Neuron (in vitro differentiated cells): ENCODE measurements around the gene AFF3.

Experiments used
- H2AFZ ChIP-seq: one replicate; pipeline ENCODE4 v1.6.1; 2013; ENCODE audit warnings: low read depth, mild to moderate bottlenecking, inconsistent platforms, low read length, moderate library complexity
- H3K27me3 ChIP-seq: one replicate; pipeline ENCODE4 v1.6.1; 2013; ENCODE audit warnings: low read length; ENCODE audit not compliant: insufficient read depth
- H3K36me3 ChIP-seq: one replicate; pipeline ENCODE4 v1.6.1; 2013; ENCODE audit warnings: low read length; ENCODE audit not compliant: insufficient read depth
- H3K4me1 ChIP-seq: one replicate; pipeline ENCODE4 v1.6.1; 2013; ENCODE audit warnings: low read length; ENCODE audit not compliant: insufficient read depth
- H3K4me3 ChIP-seq: 2 replicates; pipeline ENCODE4 v1.5.1; 2013; ENCODE audit warnings: mild to moderate bottlenecking, low read length, moderate library complexity
- H3K9me3 ChIP-seq: one replicate; pipeline ENCODE4 v1.6.1; 2013; ENCODE audit warnings: low read length

Gene AFF3

DNA sequence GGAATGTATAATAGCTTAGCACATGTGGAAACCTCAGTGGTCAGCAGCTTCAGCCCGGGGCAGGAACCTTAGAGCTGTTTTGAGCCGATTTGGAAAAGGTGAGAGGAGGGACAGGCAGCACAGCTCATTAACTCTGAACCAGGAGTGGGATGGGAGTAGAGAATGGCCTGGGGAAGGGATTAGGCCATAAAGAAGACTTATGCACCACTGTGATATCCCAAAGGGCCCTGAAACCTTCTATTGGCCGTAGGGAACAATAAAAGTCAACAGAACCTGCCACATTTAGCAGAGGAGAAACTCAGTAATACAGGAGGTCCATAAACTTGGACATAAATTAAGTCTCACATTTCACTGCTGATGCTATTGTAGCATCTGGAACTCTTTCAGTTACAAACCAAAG, 528.4 kb downstream of the AFF3 start:
- no peaks in the 10 kb centered on the region for H3K9me3 ChIP-seq
- H3K27me3 ChIP-seq: no peaks in the 10 kb centered on the region
- H3K4me3 ChIP-seq: no peak overlapping the region
- no peaks in the 10 kb centered on the region for H3K4me1 ChIP-seq
- no peak overlapping the region for H2AFZ ChIP-seq
- H3K36me3 ChIP-seq: no peaks in the 10 kb centered on the region

DNA sequence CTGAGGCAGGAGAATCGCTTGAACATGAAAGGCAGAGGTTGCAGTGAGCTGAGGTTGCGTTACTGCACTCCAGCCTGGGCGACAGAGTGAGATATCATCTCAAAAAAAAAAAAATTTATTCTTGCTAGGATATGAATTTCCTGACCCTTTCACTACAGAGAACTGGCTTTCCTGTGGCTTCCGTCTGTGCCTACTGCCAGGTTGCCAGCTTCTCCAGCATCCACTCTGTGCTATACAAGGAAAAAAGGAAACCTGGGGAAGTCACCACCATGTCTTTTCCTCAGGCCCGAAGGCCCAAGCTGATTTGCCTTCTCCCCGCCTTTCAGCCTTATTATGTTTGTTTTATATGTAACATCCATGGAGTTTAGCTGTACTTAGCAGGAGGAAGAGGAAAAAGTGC, 530.6 kb downstream of the AFF3 start:
- no peaks in the 10 kb centered on the region for H3K4me1 ChIP-seq
- H3K27me3 ChIP-seq: no peaks in the 10 kb centered on the region
- H3K4me3 ChIP-seq: no peak overlapping the region
- no peak overlapping the region for H2AFZ ChIP-seq
- H3K9me3 ChIP-seq: no peaks in the 10 kb centered on the region
- no peaks in the 10 kb centered on the region for H3K36me3 ChIP-seq

DNA sequence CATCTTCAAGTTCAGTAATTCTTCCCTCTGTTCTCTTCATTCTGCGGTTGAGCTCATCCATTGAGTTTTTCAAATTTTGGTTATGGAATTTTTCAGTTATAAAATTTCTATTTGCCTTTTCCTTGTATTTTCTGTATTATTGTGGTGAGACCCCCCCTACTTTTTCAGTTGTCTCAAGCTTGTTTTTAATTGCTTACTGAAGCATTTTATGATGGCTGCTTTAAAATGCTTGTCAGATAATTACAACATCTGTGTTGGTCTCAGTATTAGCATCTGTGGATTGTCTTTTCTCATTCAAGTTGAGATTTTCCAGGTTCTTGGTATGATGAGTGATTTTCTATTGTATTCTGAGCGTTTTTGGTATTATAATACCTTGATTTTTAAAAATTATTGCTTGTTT, 531.4 kb downstream of the AFF3 start:
- Histone ChIP-seq H3K4me3 (no peak overlapping the region), H3K4me1 (no peaks in the 10 kb centered on the region), H3K9me3 (no peaks in the 10 kb centered on the region), H3K27me3 (no peaks in the 10 kb centered on the region), H3K36me3 (no peaks in the 10 kb centered on the region), H2AFZ (no peak overlapping the region)

DNA sequence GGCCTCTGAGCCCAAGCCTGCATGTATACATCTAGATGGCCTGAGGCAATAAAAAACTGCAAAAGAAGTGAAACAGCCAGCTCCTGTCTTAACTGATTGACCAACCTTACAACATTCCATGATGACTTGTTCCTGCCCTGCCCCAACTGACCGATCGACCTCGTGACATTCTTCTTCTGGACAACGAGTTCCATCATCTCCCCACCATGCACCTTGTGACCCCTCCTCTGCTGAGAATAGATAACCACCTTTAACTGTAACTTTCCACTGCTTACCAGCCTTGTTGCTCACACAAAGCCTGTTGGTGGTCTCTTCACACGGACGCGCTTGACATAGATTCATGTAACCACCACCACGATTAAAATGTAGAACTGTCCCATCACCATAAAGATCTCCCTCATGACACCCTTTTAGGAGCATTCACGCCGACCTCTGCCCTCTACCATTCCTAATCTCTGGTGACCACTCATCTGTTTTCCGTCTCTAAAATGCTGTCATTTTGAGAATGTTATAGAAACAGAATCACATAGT, 532.5 kb downstream of the AFF3 start:
- Histone ChIP-seq H3K27me3 (no peaks in the 10 kb centered on the region), H3K4me1 (no peaks in the 10 kb centered on the region), H2AFZ (no peak overlapping the region), H3K9me3 (no peaks in the 10 kb centered on the region), H3K36me3 (no peaks in the 10 kb centered on the region), H3K4me3 (no peak overlapping the region)

DNA sequence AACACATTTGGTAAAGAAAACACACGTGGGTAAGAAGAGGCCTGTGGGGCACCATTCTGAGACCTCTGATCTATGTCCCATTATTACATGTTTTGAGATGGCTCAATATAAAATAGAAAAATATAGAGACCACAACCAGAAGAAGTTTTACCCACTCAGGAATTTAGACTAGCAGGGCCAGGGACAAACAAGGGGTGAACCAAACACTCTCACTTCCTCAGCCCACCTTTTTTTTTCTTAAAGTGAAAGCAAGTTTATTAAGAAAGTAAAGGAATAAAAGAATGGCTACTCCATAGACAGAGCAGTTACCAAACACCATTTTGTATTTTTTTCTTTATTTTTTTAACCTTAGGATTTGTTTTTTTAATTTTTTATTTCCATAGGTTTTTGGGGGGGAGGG, 533.5 kb downstream of the AFF3 start:
- no peaks in the 10 kb centered on the region for H3K27me3 ChIP-seq

DNA sequence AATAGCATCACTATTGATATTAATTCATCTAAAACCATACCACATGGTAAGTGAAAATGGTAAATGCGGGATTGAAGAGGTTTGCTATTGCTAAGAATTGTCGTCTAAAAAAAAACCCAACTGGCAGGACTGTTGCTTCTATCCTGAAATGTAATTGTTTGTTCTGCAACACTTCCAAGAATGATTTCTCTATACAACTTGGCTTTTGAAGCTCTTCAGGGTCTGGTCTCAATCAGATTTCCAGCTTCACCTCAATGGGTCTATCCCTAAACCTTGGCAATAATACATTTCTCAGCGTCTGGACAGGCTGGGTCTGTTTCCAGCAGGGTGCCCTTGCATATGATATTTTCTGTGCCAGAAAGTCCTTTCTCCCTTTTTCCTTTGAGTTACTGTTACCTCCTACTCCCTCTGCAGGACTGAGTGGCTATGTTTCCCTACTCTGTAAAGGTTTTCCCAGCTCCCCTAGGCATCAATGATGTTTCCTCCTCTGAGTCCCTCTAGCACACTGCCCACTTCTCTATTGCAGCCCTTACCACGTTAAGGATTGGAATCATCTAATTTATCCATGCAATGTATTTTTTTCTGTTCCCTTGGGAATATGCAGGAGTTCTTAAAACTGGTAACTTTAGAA, 534.4 kb downstream of the AFF3 start:
- no peak overlapping the region for H3K4me3 ChIP-seq
- no peaks in the 10 kb centered on the region for H3K27me3 ChIP-seq
- no peaks in the 10 kb centered on the region for H3K9me3 ChIP-seq
- no peaks in the 10 kb centered on the region for H3K36me3 ChIP-seq
- peaks cover 2% of the 10 kb centered on the region for H3K4me1 ChIP-seq
- H2AFZ ChIP-seq: no peak overlapping the region

More for the DNA sequence above, 533.5 kb downstream of the AFF3 start:
- Histone ChIP-seq H3K9me3 (no peaks in the 10 kb centered on the region), H3K36me3 (no peaks in the 10 kb centered on the region), H3K4me3 (no peak overlapping the region), H3K4me1 (no peaks in the 10 kb centered on the region), H2AFZ (no peak overlapping the region)

DNA sequence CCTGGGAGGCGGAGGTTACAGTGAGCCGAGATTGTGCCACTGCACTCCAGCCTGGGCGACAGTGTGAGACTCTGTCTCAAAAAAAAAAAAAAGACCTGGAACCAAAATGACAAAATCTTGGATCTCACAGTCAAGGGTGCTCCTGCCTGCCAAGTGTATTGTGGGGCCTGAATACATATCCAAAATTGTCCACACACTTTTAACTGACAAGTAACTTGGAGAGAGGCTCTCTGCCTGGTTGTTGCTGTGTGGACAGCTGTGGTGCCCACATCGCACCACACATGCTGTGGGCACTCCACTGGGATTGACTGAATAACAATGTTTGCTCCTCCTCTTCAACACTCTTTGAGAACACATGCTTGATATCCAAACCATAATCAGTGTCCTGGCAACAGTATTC, 534.9 kb downstream of the AFF3 start:
- no peak overlapping the region for H3K4me3 ChIP-seq
- H2AFZ ChIP-seq: no peak overlapping the region
- no peaks in the 10 kb centered on the region for H3K27me3 ChIP-seq
- H3K36me3 ChIP-seq: no peaks in the 10 kb centered on the region
- H3K9me3 ChIP-seq: no peaks in the 10 kb centered on the region
- peaks cover 7% of the 10 kb centered on the region for H3K4me1 ChIP-seq

DNA sequence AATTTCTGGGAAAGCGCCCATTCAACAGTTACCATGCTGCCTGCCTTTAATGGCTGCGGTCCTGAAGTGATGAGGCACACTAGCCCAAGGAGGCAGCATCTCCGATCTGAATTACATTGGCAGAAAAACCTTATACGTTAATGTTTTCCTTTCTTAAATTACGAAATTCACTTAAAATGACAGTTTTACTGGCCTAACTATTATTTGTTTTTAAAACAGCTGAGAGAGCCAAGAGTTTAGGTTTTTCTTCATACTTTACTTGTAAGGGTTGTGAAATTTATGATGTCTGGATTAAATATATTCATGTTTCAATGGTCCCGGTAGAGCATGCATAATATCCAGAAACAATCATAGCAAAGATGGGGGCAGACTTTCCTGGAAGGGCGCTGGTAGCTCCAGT, 537.4 kb downstream of the AFF3 start:
- Histone ChIP-seq H3K4me1 (peaks cover 14% of the 10 kb centered on the region), H3K9me3 (no peaks in the 10 kb centered on the region), H3K36me3 (no peaks in the 10 kb centered on the region), H3K27me3 (no peaks in the 10 kb centered on the region), H3K4me3 (no peak overlapping the region), H2AFZ (no peak overlapping the region)

DNA sequence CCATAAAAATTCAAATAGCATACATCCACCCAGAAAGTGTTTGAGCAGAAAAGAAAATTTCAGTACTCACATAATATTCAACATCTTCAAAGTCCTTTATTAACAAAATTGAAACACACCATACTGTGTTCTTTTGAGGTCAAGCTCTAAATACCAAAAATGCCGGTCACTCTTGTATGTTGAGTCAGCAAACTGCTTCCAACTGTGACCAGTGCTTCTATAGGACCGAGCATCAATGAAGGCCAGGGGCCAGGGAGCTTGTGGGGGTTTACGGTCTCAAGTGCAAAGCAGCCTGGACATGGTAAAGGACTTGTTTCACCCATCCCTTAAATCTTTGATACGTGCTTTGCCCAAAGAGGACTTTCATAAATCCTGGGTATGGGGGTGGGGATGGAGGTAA, 539.9 kb downstream of the AFF3 start:
- no peaks in the 10 kb centered on the region for H3K27me3 ChIP-seq
- no peaks in the 10 kb centered on the region for H3K36me3 ChIP-seq
- no peak overlapping the region for H3K4me3 ChIP-seq
- H3K9me3 ChIP-seq: no peaks in the 10 kb centered on the region
- peaks cover 14% of the 10 kb centered on the region for H3K4me1 ChIP-seq
- no peak overlapping the region for H2AFZ ChIP-seq

DNA sequence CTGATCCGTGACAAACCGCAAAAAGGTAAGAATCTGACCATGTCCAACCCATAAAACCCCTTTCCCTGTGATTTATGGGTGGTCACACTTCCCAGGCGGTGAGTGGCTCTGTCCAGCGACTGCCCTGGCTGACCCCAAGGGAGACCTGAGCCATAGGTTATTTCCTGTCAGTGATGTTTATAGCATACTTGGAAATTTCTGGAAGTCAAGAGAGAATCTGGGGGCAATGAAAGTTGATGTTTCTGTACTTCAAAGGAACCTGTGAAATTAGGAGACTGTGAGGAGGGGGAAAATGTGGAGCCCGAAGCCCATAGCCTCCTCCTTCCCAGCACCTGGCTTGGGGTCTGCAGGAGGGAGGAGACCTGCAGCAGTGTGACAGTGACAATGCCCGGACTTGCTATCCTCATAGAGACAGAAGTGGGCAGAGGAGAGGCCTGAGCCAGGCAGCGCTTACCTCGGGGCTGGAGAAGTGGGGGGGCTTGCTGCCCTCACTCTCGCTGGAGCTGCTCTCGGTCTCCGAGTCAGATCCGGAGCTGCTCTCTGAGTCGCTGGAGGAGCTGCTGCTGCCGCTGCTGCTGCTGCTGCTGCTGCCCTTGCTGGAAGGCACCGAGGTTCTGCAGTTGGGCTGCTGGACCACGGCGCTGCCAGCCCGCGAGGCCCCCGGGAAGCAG, 541.3 kb downstream of the AFF3 start:
- H3K4me3 ChIP-seq: no peak overlapping the region
- peaks cover 14% of the 10 kb centered on the region for H3K4me1 ChIP-seq
- H3K27me3 ChIP-seq: no peaks in the 10 kb centered on the region
- H2AFZ ChIP-seq: no peak overlapping the region
- H3K9me3 ChIP-seq: no peaks in the 10 kb centered on the region
- no peaks in the 10 kb centered on the region for H3K36me3 ChIP-seq

DNA sequence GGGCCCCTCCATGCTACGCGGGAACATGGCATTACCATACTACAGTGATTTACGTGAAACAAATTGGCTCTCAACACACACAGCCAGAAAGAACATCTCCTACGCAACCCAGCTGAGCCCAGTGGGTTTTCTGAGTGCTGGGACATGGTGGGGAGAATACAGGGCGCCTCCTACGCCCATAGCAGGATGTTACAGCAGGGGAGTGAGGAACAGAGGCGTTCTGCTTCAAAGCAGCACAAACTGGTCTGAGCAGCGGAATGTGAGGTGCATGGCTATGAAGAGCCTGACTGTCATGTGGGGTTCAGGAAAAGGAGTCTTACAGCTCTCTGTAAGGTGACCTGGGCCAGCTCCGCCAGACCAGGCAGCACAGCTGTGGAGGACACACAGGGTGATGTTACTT, 543.9 kb downstream of the AFF3 start:
- peaks cover 14% of the 10 kb centered on the region for H3K4me1 ChIP-seq
- no peak overlapping the region for H3K4me3 ChIP-seq
- H3K9me3 ChIP-seq: no peaks in the 10 kb centered on the region
- H2AFZ ChIP-seq: no peak overlapping the region
- H3K27me3 ChIP-seq: no peaks in the 10 kb centered on the region
- H3K36me3 ChIP-seq: no peaks in the 10 kb centered on the region

DNA sequence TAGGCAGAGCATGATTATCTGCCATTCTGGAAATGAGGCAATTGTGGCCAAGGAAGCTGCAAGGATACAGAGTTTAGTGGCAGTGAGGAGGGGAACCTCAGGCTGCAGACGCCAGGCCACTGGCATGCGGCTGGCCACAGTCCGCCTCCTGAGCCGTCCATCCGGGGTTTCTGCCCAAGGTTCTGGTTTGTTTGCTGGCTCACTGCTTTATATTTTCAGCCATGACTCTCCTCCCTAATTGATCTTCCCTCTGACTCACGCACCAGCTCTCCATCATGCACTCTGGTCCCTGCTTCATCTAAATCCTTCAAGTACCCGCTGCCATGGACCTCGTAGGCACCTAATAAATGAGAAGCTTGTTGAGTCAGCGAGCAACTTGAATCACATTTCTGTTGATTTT, 544.8 kb downstream of the AFF3 start:
- H3K36me3 ChIP-seq: no peaks in the 10 kb centered on the region
- no peaks in the 10 kb centered on the region for H3K9me3 ChIP-seq
- H3K4me1 ChIP-seq: peaks cover 8% of the 10 kb centered on the region
- no peak overlapping the region for H2AFZ ChIP-seq
- H3K4me3 ChIP-seq: no peak overlapping the region
- H3K27me3 ChIP-seq: no peaks in the 10 kb centered on the region

DNA sequence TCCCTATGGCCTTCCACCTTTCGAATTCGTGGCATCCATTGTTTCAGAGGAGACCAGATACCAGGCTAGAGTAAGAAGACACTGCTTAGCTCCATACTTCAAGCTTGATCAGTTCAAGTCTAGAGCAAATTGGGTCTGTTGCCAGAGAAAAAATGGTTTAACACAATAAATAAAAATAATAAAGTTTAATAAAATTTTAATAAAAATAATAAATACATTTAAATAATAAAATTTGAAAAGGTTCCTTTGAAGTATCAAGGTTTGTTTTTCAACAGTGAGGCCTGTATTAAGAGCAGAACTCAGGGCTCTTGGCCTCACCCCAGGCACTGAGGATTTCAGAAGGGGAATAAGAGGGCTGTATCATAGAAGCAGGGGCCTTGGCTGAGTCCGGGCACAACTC, 547.0 kb downstream of the AFF3 start:
- Histone ChIP-seq H3K4me1 (no peaks in the 10 kb centered on the region), H3K9me3 (no peaks in the 10 kb centered on the region), H3K4me3 (no peak overlapping the region), H3K36me3 (no peaks in the 10 kb centered on the region), H3K27me3 (no peaks in the 10 kb centered on the region), H2AFZ (no peak overlapping the region)
